A549 treated with AZD9567 at 1 μM for 4 hours (cell line): ENCODE measurements around the gene HSPBP1. TPM values are rescaled to one million over a fixed set of nuclear protein-coding genes. Genes with fewer than 3 reads are reported as not detected.

ENCODE experiments used
- total RNA-seq: library from RNA; stranded (reverse); fragments of 200-300 nt; extraction: Qiagen RNA extraction; gene quantifications from 5 replicates; pipeline ENCODE4 v1.2.3, GENCODE V29; 2022; ENCODE audit not compliant: insufficient read depth

The HSPBP1 gene
- 129 to 149 TPM (median 137 TPM) in 5 replicates for total RNA-seq

GRCh38 chr19:55279770-55280643 lies at the start of gene HSPBP1:
TSS of gene HSPBP1 (minus strand) at chr19:55280110. CDS start at chr19:55279608, 502 bp downstream.

GRCh38 chr19:55325172-55325571 lies 45.3 kb upstream of the HSPBP1 start, which contains the start of gene TMEM150B:
TSS of gene TMEM150B (minus strand) at chr19:55325341. CDS start at chr19:55321036, 4,305 bp downstream.

GRCh38 chr19:55283548-55284377 lies 3.9 kb upstream of the HSPBP1 start, which contains the start of gene BRSK1:
TSS of gene BRSK1 (plus strand) at chr19:55283997. CDS start at chr19:55284443, 446 bp downstream.

GRCh38 chr19:55258828-55259539 lies 20.9 kb downstream of the HSPBP1 start, which contains the start of gene PPP6R1:
TSS of gene PPP6R1 (minus strand) at chr19:55259017. CDS start at chr19:55247103, 11,914 bp downstream.

GRCh38 chr19:55228403-55229031 lies 51.4 kb downstream of the HSPBP1 start, which contains the start of gene TMEM86B:
TSS of gene TMEM86B (minus strand) at chr19:55228763. CDS start at chr19:55228741, 22 bp downstream.

Other genes with a start within 250 kb of the HSPBP1 start
- gene GP6, start 241.8 kb downstream of the HSPBP1 start, total RNA-seq, result 0.07 to 0.22 TPM (median 0.15 TPM) in 4 of 5 replicates, not detected in the other
- 16.1 to 23.0 TPM (median 21.7 TPM) in 5 replicates for gene RDH13, start 217.0 kb downstream of the HSPBP1 start, total RNA-seq
- 4.6 to 5.8 TPM (median 4.7 TPM) in 5 replicates for gene EPS8L1, start 204.2 kb downstream of the HSPBP1 start, total RNA-seq
- 47.3 to 102 TPM (median 98.9 TPM) in 5 replicates for gene PPP1R12C, start 162.5 kb downstream of the HSPBP1 start, total RNA-seq
- gene TNNT1, start 130.9 kb downstream of the HSPBP1 start, total RNA-seq, result 88.1 to 142 TPM (median 130 TPM) in 5 replicates
- 6.9 to 9.8 TPM (median 7.9 TPM) in 5 replicates for gene TNNI3, start 122.4 kb downstream of the HSPBP1 start, total RNA-seq
- 5.8 to 9.4 TPM (median 6.7 TPM) in 5 replicates for gene DNAAF3, start 113.5 kb downstream of the HSPBP1 start, total RNA-seq
- gene SYT5, start 99.8 kb downstream of the HSPBP1 start, total RNA-seq, result 1.8 to 9.1 TPM (median 4.2 TPM) in 5 replicates
- 2.1 to 3.8 TPM (median 3.1 TPM) in 5 replicates for gene PTPRH, start 70.6 kb downstream of the HSPBP1 start, total RNA-seq
- gene TMEM86B, start 51.3 kb downstream of the HSPBP1 start, total RNA-seq, result 5.1 to 6.4 TPM (median 5.7 TPM) in 5 replicates
- 74.7 to 116 TPM (median 115 TPM) in 5 replicates for gene PPP6R1, start 21.1 kb downstream of the HSPBP1 start, total RNA-seq
- gene BRSK1, start 3.9 kb upstream of the HSPBP1 start, total RNA-seq, result 2.5 to 3.3 TPM (median 3.1 TPM) in 5 replicates
- not detected in 5 replicates for gene TMEM150B, start 45.2 kb upstream of the HSPBP1 start, total RNA-seq
- 3.1 to 8.1 TPM (median 7.0 TPM) in 5 replicates for gene KMT5C, start 59.8 kb upstream of the HSPBP1 start, total RNA-seq
- gene COX6B2, start 74.6 kb upstream of the HSPBP1 start, total RNA-seq, result 0.95 to 1.2 TPM (median 1.0 TPM) in 4 of 5 replicates, not detected in the other
- 0.10 to 0.22 TPM (median 0.16 TPM) in 4 of 5 replicates, not detected in the other for gene GARIN5B, start 83.2 kb upstream of the HSPBP1 start, total RNA-seq
- gene IL11, start 90.4 kb upstream of the HSPBP1 start, total RNA-seq, result 16.8 to 21.9 TPM (median 17.3 TPM) in 5 replicates
- 1.6 to 2.0 TPM (median 1.8 TPM) in 4 of 5 replicates, not detected in the other for gene TMEM190, start 96.7 kb upstream of the HSPBP1 start, total RNA-seq
- gene TMEM238, start 104.2 kb upstream of the HSPBP1 start, total RNA-seq, result 6.5 to 9.2 TPM (median 8.0 TPM) in 4 of 5 replicates, not detected in the other
- gene RPL28, start 105.8 kb upstream of the HSPBP1 start, total RNA-seq, result 2,640 to 3,810 TPM (median 2,807 TPM) in 5 replicates
- 283 to 453 TPM (median 448 TPM) in 5 replicates for gene UBE2S, start 127.7 kb upstream of the HSPBP1 start, total RNA-seq
- gene SHISA7, start 163.2 kb upstream of the HSPBP1 start, total RNA-seq, result 0.02 TPM in 2 of 5 replicates, not detected in the others
- 49.3 to 64.4 TPM (median 61.3 TPM) in 5 replicates for gene ISOC2, start 181.5 kb upstream of the HSPBP1 start, total RNA-seq
- gene C19orf85, start 184.6 kb upstream of the HSPBP1 start, total RNA-seq, result not detected in 5 replicates
- 4.3 to 7.1 TPM (median 6.2 TPM) in 5 replicates for gene ZNF628, start 196.5 kb upstream of the HSPBP1 start, total RNA-seq
- 31.1 to 56.8 TPM (median 53.6 TPM) in 5 replicates for gene NAT14, start 205.1 kb upstream of the HSPBP1 start, total RNA-seq
- 0.41 to 1.0 TPM (median 0.82 TPM) in 5 replicates for gene SSC5D, start 208.3 kb upstream of the HSPBP1 start, total RNA-seq